SK-N-SH (cell line): ENCODE results near the gene IL12A. TPM values are rescaled to one million over a fixed set of nuclear protein-coding genes. Genes with fewer than 3 reads are reported as not detected.
A peak's percentile ranks its signal among the peaks of the same experiment; 100 is the strongest.

Source experiments
- CTCF ChIA-PET: fragments of 300-600, 350-600 bp; formaldehyde crosslinking; extraction: SDS; loops from one replicate; lab custom pipeline; 2021; lab: Yijun Ruan, JAX
- POLR2A ChIA-PET: fragments of 350-600 bp; sonication (Branson Sonifier 250); formaldehyde crosslinking; extraction: SDS; loops from one replicate; lab custom pipeline; 2020; ENCODE audit warnings: antibody characterized with exemption, inconsistent platforms; lab: Yijun Ruan, JAX
- DNase-seq: peaks from one replicate; pipeline ENCODE4 v3.0.0; 2012
- H2AFZ ChIP-seq: fragments of 200-600 bp; sonication (generic); 2 replicates; pipeline ENCODE4 v1.8.1; 2016; ENCODE audit warnings: antibody characterized with exemption, mild to moderate bottlenecking, low read depth
- H3F3A ChIP-seq: fragments of 200-600 bp; sonication (generic); replicated peaks from 2 replicates; pipeline ENCODE3; 2016; ENCODE audit warnings: antibody characterized with exemption, mild to moderate bottlenecking; ENCODE audit not compliant: insufficient read depth
- H3K27ac ChIP-seq, 2 experiments: fragments of 200-500 bp in 1 of 2; fragments of 200-600 bp in 1 of 2; sonication (Bioruptor generic) in 1 of 2; sonication (generic), shearing (Covaris generic) in 1 of 2; 2 replicates each; pipeline versions ENCODE4 v1.5.1 to v1.6.1; 2014 to 2016; ENCODE audit warnings: low read depth in 2 of 2, inconsistent platforms in 1 of 2, low read length in 1 of 2, mild to moderate bottlenecking in 1 of 2, mixed read lengths in 1 of 2
- H3K27me3 ChIP-seq: fragments of 200-600 bp; sonication (generic), shearing (Covaris generic); 2 replicates; pipeline ENCODE4 v1.6.1; 2016; ENCODE audit warnings: mixed run types; ENCODE audit not compliant: insufficient read depth
- H3K36me3 ChIP-seq, 2 experiments: fragments of 200-500 bp in 1 of 2; fragments of 200-600 bp in 1 of 2; sonication (Bioruptor generic) in 1 of 2; sonication (generic) in 1 of 2; replicated peaks in 1 of 2; 2 replicates each; pipeline versions ENCODE3 to v1.5.1; 2014 to 2016; ENCODE audit warnings: low read length in 1 of 2, mild to moderate bottlenecking in 1 of 2; ENCODE audit not compliant: insufficient read depth in 2 of 2, control insufficient read depth in 1 of 2
- H3K4me1 ChIP-seq, 2 experiments: fragments of 200-500 bp in 1 of 2; fragments of 200-600 bp in 1 of 2; sonication (Bioruptor generic) in 1 of 2; sonication (generic), shearing (Covaris generic) in 1 of 2; 2 replicates each; pipeline versions ENCODE4 v1.5.1 to v1.6.1; 2014 to 2016; ENCODE audit warnings: low read depth in 1 of 2, low read length in 1 of 2, mixed run types in 1 of 2; ENCODE audit not compliant: insufficient read depth in 2 of 2, control insufficient read depth in 1 of 2
- H3K4me2 ChIP-seq: fragments of 200-600 bp; sonication (generic), shearing (Covaris generic); 2 replicates; pipeline ENCODE4 v1.6.1; 2017; ENCODE audit warnings: mixed run types
- H3K4me3 ChIP-seq, 2 experiments: fragments of 200-500 bp in 1 of 2; fragments of 200-600 bp in 1 of 2; sonication (Bioruptor generic) in 1 of 2; sonication (generic), shearing (Covaris generic) in 1 of 2; 2 replicates each; pipeline versions ENCODE4 v1.5.1 to v1.8.1; 2014 to 2016; ENCODE audit warnings: low read depth in 2 of 2, inconsistent platforms in 1 of 2, low read length in 1 of 2, mild to moderate bottlenecking in 1 of 2, mixed read lengths in 1 of 2, moderate library complexity in 1 of 2
- H3K79me2 ChIP-seq: fragments of 200-600 bp; sonication (generic); 2 replicates; pipeline ENCODE4 v1.8.1; 2017; ENCODE audit warnings: mild to moderate bottlenecking; ENCODE audit not compliant: insufficient read depth
- H3K9ac ChIP-seq: fragments of 200-600 bp; sonication (generic); 2 replicates; pipeline ENCODE4 v1.6.1; 2017; ENCODE audit warnings: mixed run types
- H3K9me2 ChIP-seq: fragments of 200-600 bp; sonication (generic); 2 replicates; pipeline ENCODE4 v1.6.1; 2017; ENCODE audit warnings: mixed run types
- H3K9me3 ChIP-seq: fragments of 200-600 bp; sonication (generic); 2 replicates; pipeline ENCODE4 v1.6.1; 2017; ENCODE audit warnings: mixed run types, mild to moderate bottlenecking, moderate library complexity
- H4K20me1 ChIP-seq: fragments of 200-600 bp; sonication (generic); 2 replicates; pipeline ENCODE4 v1.6.1; 2017; ENCODE audit warnings: mild to moderate bottlenecking, mixed run types; ENCODE audit not compliant: insufficient read depth
- ELF1 ChIP-seq: IDR thresholded peaks from 2 replicates; pipeline ENCODE4 v1.4.0; 2012
- EP300 ChIP-seq, 2 experiments: IDR thresholded peaks; 2 replicates each; pipeline versions ENCODE4 v1.4.0 to v1.6.1; 2012; ENCODE audit warnings: borderline replicate concordance in 1 of 2, low read depth in 1 of 2, low read length in 1 of 2
- EZH2phosphoT487 ChIP-seq: fragments of 200-600 bp; sonication (generic); IDR thresholded peaks from 2 replicates; pipeline ENCODE4 v1.6.1; 2017; ENCODE audit warnings: low read depth, mixed run types, mild to moderate bottlenecking, antibody characterized with exemption, moderate library complexity, borderline replicate concordance
- FOSL2 ChIP-seq: IDR thresholded peaks from 2 replicates; pipeline ENCODE4 v1.4.0; 2012; ENCODE audit warnings: low read depth, mild to moderate bottlenecking, moderate library complexity, borderline replicate concordance
- FOXJ3 ChIP-seq: sonication (generic); formaldehyde crosslinking; IDR thresholded peaks from 2 replicates; pipeline ENCODE4 v1.5.1; 2020; ENCODE audit warnings: mild to moderate bottlenecking, missing genetic modification reagents
- GATA2 ChIP-seq: sonication (generic); formaldehyde crosslinking; IDR thresholded peaks from 2 replicates; pipeline ENCODE4 v1.5.0; 2020; ENCODE audit warnings: mild to moderate bottlenecking, missing genetic modification reagents
- JUND ChIP-seq: IDR thresholded peaks from 2 replicates; pipeline ENCODE4 v1.4.0; 2012
- NFIC ChIP-seq: IDR thresholded peaks from 2 replicates; pipeline ENCODE4 v1.4.0; 2012; ENCODE audit warnings: borderline replicate concordance
- RAD21 ChIP-seq: IDR thresholded peaks from 2 replicates; pipeline ENCODE4 v1.6.1; 2012; ENCODE audit warnings: mild to moderate bottlenecking, low read length
- SMC3 ChIP-seq: IDR thresholded peaks from 2 replicates; pipeline ENCODE4 v1.6.1; 2012; ENCODE audit warnings: low read depth, low read length, improper control_type of control experiment
- TCF12 ChIP-seq: IDR thresholded peaks from 2 replicates; pipeline ENCODE4 v1.4.0; 2012
- TEAD4 ChIP-seq: IDR thresholded peaks from 2 replicates; pipeline ENCODE4 v1.4.0; 2012; ENCODE audit warnings: mild to moderate bottlenecking, borderline replicate concordance; ENCODE audit not compliant: insufficient read depth
- WGBS: methylation state at CpG from one replicate; pipeline ENCODE4 v1.1.6; 2017; ENCODE audit warnings: low lambda C conversion rate; 5-methylcytosine and 5-hydroxymethylcytosine counted together
- polyA plus RNA-seq, 3 experiments: library from polyadenylated mRNA; depleted of rRNA; stranded (reverse); fragments of >200 nt; gene quantifications; 2 replicates each; pipeline ENCODE4 v1.2.3, GENCODE V29; 2012
- TF ChIP-seq, protein P1 (sequence below): IDR thresholded peaks from 2 replicates; pipeline ENCODE4 v1.4.0; 2012; ENCODE audit warnings: low read depth, borderline replicate concordance
- TF ChIP-seq, protein P2 (sequence below): fragments of 150-350 bp; IDR thresholded peaks from 2 replicates; pipeline ENCODE4 v1.6.1; 2017; ENCODE audit warnings: antibody characterized with exemption, low read length, low read depth, borderline replicate concordance
- TF ChIP-seq, protein P3 (sequence below): IDR thresholded peaks from 2 replicates; pipeline ENCODE4; 2012
- TF ChIP-seq, protein P4 (sequence below): IDR thresholded peaks from 2 replicates; pipeline ENCODE4 v1.4.0; 2012; ENCODE audit warnings: low read depth, borderline replicate concordance

The IL12A gene
- polyA plus RNA-seq, 1 of the 3 experiments (the other 2 are of a cell fraction): 0.97 TPM

DNA sequence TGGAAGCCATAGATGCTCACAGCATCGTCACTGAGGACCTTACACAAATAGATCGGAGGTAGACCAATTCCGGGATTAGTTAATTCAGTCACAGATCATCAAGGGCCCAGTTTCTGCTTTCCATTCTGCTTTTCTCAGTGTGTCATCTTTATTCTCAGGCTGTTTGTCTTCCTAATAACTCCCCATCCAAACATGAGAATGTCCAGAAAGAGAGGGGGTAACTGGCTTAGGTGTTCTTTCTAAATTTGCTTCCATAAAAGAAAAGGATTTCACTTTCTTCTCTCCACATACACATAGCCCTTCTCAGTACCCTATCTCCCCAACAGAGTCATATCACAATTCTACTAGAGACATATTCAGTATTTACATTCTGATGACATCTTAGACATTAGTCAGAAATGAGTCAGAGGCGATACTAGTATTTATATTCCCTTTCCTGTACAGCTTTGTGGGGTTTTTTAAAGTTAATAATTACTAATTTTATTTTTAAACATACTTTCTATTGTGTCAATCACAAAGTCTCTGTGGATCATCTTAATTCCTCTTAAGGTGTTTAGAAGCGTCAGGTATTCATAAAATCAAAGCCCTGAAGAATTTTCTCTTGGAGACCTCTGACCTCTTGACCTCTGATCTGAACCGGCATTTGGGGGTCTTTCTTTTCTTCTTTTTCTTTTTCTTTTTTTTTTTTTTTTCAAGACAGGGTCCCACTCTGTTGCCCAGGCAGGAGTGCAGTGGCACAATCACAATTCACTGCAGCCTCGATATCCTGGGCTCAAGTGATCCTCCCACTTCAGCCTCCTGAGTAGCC is 24.3 kb upstream of the IL12A start:
- DNase-seq: no peak
- H3K4me2 ChIP-seq: peak overlapping the region; percentile 40; the same call in 1 of the 2 replicates
- CTCF ChIA-PET: no interaction called here
- POLR2A ChIA-PET: no interaction called here
- no peak overlapping the region for H3K9ac ChIP-seq
- H4K20me1 ChIP-seq: no peaks in the 10 kb centered on the region
- no peak overlapping the region for H3K4me3 ChIP-seq
- H3K4me1 ChIP-seq: no peaks in the 10 kb centered on the region; a peak in 1 of 4 replicates
- H2AFZ ChIP-seq: peak overlapping the region; percentile 52; the same call in 1 of the 2 replicates
- no peaks in the 10 kb centered on the region for H3K36me3 ChIP-seq
- no peaks in the 10 kb centered on the region for H3K79me2 ChIP-seq
- TF ChIP-seq EZH2phosphoT487: no peak
- TF ChIP-seq JUND: peak; percentile 79
- no peak for TF ChIP-seq GATA2 (CRISPR knock-in tag)
- no peak for TF ChIP-seq RAD21
- TF ChIP-seq FOXJ3 (CRISPR knock-in tag): no peak
- TF ChIP-seq FOSL2: peak; percentile 88
- TF ChIP-seq, protein P1, sequence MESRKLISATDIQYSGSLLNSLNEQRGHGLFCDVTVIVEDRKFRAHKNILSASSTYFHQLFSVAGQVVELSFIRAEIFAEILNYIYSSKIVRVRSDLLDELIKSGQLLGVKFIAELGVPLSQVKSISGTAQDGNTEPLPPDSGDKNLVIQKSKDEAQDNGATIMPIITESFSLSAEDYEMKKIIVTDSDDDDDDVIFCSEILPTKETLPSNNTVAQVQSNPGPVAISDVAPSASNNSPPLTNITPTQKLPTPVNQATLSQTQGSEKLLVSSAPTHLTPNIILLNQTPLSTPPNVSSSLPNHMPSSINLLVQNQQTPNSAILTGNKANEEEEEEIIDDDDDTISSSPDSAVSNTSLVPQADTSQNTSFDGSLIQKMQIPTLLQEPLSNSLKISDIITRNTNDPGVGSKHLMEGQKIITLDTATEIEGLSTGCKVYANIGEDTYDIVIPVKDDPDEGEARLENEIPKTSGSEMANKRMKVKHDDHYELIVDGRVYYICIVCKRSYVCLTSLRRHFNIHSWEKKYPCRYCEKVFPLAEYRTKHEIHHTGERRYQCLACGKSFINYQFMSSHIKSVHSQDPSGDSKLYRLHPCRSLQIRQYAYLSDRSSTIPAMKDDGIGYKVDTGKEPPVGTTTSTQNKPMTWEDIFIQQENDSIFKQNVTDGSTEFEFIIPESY: no peak
- peak; percentile 41; the same call in 1 of the 2 replicates for TF ChIP-seq TEAD4
- TF ChIP-seq, protein P2, sequence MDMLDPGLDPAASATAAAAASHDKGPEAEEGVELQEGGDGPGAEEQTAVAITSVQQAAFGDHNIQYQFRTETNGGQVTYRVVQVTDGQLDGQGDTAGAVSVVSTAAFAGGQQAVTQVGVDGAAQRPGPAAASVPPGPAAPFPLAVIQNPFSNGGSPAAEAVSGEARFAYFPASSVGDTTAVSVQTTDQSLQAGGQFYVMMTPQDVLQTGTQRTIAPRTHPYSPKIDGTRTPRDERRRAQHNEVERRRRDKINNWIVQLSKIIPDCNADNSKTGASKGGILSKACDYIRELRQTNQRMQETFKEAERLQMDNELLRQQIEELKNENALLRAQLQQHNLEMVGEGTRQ: no peak
- TF ChIP-seq, protein P3, sequence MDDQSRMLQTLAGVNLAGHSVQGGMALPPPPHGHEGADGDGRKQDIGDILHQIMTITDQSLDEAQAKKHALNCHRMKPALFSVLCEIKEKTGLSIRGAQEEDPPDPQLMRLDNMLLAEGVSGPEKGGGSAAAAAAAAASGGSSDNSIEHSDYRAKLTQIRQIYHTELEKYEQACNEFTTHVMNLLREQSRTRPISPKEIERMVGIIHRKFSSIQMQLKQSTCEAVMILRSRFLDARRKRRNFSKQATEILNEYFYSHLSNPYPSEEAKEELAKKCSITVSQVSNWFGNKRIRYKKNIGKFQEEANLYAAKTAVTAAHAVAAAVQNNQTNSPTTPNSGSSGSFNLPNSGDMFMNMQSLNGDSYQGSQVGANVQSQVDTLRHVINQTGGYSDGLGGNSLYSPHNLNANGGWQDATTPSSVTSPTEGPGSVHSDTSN: peak; percentile 47; the same call in 1 of the 2 replicates
- TF ChIP-seq TCF12: peak; percentile 47; the same call in 1 of the 2 replicates
- no peak for TF ChIP-seq ELF1
- WGBS: 64% methylated on average over 7 of the region's 7 CpGs
- peak overlapping the region in 1 of 2 experiments; percentile 66; a peak in 2 of 4 replicates for H3K27ac ChIP-seq
- H3K9me3 ChIP-seq: no peaks in the 10 kb centered on the region
- H3K9me2 ChIP-seq: no peaks in the 10 kb centered on the region
- H3K27me3 ChIP-seq: no peaks in the 10 kb centered on the region
- peaks cover 18% of the 10 kb centered on the region for H3F3A ChIP-seq

DNA sequence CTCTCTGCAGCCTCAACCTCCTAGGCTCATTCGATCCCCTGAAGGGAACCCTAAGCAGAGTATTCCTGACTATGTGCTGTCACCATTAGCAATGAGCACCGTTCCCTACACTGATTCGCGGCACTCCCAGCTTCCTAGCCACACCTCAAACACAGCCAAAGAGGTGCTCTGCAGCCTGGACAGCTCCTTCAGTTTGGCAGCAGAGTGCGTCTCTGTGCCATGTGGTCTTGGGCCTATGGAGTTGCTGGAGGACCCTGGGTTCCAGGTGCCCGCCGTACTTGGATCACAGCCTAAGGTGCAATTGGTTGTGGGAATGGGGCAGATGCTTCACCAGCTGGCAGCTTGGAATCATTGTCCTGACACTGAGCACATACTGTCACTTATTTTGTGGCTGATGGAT is 17.3 kb upstream of the IL12A start:
- ChIA-PET POLR2A (no interaction called here), CTCF (interaction anchor here (1.1 to 2.6 kb wide), 2 partner anchors 16 to 87 kb away, joined by 3 to 11 read pairs; partner anchors contain the start of gene IL12A)
- Histone ChIP-seq H3F3A (no peaks in the 10 kb centered on the region), H3K79me2 (no peaks in the 10 kb centered on the region), H3K27me3 (no peaks in the 10 kb centered on the region), H4K20me1 (no peaks in the 10 kb centered on the region), H3K4me2 (no peak overlapping the region), H3K36me3 (no peaks in the 10 kb centered on the region), H2AFZ (no peak overlapping the region), H3K27ac (no peak overlapping the region), H3K9me2 (no peaks in the 10 kb centered on the region), H3K9me3 (no peaks in the 10 kb centered on the region), H3K4me1 (no peaks in the 10 kb centered on the region), H3K9ac (no peak overlapping the region), H3K4me3 (no peak overlapping the region)
- no peak for DNase-seq
- WGBS: 77% methylated on average over 6 of the region's 7 CpGs
- TF ChIP-seq EP300 (IDR thresholded peaks at IDR 0.05; ENCODE audit: borderline replicate concordance in 1 of 2, low read depth in 1 of 2, low read length in 1 of 2) (no peak), NFIC (no peak), TEAD4 (no peak), SMC3 (no peak), GATA2 (CRISPR knock-in tag) (no peak), JUND (no peak)
- TF ChIP-seq, protein P2: no peak
- TF ChIP-seq, protein P4, sequence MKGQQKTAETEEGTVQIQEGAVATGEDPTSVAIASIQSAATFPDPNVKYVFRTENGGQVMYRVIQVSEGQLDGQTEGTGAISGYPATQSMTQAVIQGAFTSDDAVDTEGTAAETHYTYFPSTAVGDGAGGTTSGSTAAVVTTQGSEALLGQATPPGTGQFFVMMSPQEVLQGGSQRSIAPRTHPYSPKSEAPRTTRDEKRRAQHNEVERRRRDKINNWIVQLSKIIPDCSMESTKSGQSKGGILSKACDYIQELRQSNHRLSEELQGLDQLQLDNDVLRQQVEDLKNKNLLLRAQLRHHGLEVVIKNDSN: no peak
- TF ChIP-seq, protein P1: no peak
- TF ChIP-seq, protein P3: no peak
